CD14-positive monocyte (primary cell): ENCODE results near the gene LASP1NB.

ENCODE experiments used
- DNase-seq, 3 donors: peaks; one replicate each; pipeline ENCODE4 v3.0.0-alpha.2; 2011 to 2022
- H2AFZ ChIP-seq: 2 replicates; pipeline ENCODE4 v1.6.0; 2012; ENCODE audit warnings: mild to moderate bottlenecking, low read depth, low read length, inconsistent platforms; ENCODE audit not compliant: insufficient read depth, poor library complexity, severe bottlenecking
- H3K27ac ChIP-seq, 2 donors: 1 replicate in 1 of 2; 2 replicates in 1 of 2; pipeline ENCODE4 v1.5.1; 2012 to 2013; ENCODE audit warnings: low read length in 2 of 2, control low read depth in 1 of 2, inconsistent platforms in 1 of 2, low read depth in 1 of 2, mild to moderate bottlenecking in 1 of 2
- H3K27me3 ChIP-seq, 2 donors: one replicate each; pipeline versions ENCODE4 v1.6.0 to v1.6.1; 2011 to 2013; ENCODE audit warnings: low read length in 2 of 2; ENCODE audit not compliant: control insufficient read depth in 2 of 2, insufficient read depth in 2 of 2
- H3K36me3 ChIP-seq, 2 donors: replicated peaks in 1 of 2; 1 replicate in 1 of 2; 2 replicates in 1 of 2; pipeline versions ENCODE4 v1.5.1 to v1.6.1; 2012 to 2013; ENCODE audit warnings: low read length in 2 of 2, control low read depth in 1 of 2, inconsistent platforms in 1 of 2, mild to moderate bottlenecking in 1 of 2; ENCODE audit not compliant: insufficient read depth in 2 of 2, control insufficient read depth in 1 of 2
- H3K4me1 ChIP-seq, 2 donors: 1 replicate in 1 of 2; 2 replicates in 1 of 2; pipeline versions ENCODE4 v1.5.1 to v1.6.1; 2012 to 2013; ENCODE audit warnings: low read length in 2 of 2, control low read depth in 1 of 2, inconsistent platforms in 1 of 2, mild to moderate bottlenecking in 1 of 2, moderate library complexity in 1 of 2; ENCODE audit not compliant: insufficient read depth in 2 of 2, control insufficient read depth in 1 of 2
- H3K4me2 ChIP-seq: replicated peaks from 2 replicates; pipeline ENCODE3; 2012; ENCODE audit warnings: low read length, moderate library complexity, mild to moderate bottlenecking; ENCODE audit not compliant: poor library complexity, severe bottlenecking; ENCODE audit errors: extremely low read depth
- H3K4me3 ChIP-seq, 3 experiments: fragments of 200-600 bp in 1 of 3; sonication (generic) in 1 of 3; replicated peaks in 1 of 3; 1 replicate in 2 of 3; 2 replicates in 1 of 3; pipeline ENCODE4 v1.5.1; 2011 to 2013; ENCODE audit warnings: low read length in 3 of 3, mild to moderate bottlenecking in 3 of 3, control low read depth in 2 of 3, low read depth in 2 of 3, inconsistent platforms in 1 of 3, moderate library complexity in 1 of 3
- H3K79me2 ChIP-seq: 2 replicates; pipeline ENCODE4 v1.6.0; 2012; ENCODE audit warnings: mild to moderate bottlenecking, control low read depth, inconsistent platforms, low read length, moderate library complexity; ENCODE audit not compliant: insufficient read depth
- H3K9ac ChIP-seq: 2 replicates; pipeline ENCODE4 v1.6.0; 2017; ENCODE audit warnings: low read length, mild to moderate bottlenecking; ENCODE audit not compliant: insufficient read depth, poor library complexity, severe bottlenecking
- H3K9me3 ChIP-seq, 2 donors: replicated peaks in 1 of 2; 1 replicate in 1 of 2; 2 replicates in 1 of 2; pipeline versions ENCODE4 v1.5.1 to v1.6.1; 2012 to 2013; ENCODE audit warnings: low read length in 2 of 2, control low read depth in 1 of 2; ENCODE audit not compliant: control insufficient read depth in 1 of 2, insufficient read depth in 1 of 2
- H4K20me1 ChIP-seq: 2 replicates; pipeline ENCODE4 v1.6.0; 2012; ENCODE audit warnings: mild to moderate bottlenecking, low read length, control low read depth, moderate library complexity; ENCODE audit not compliant: insufficient read depth
- H3K27ac Mint-ChIP-seq, 7 donors: one replicate each; pipeline ENCODE4 v1.8.0; 2020; ENCODE audit warnings: mild to moderate bottlenecking in 7 of 7, mixed read lengths in 7 of 7, moderate library complexity in 6 of 7, inconsistent platforms in 2 of 7
- H3K27me3 Mint-ChIP-seq, 3 donors: one replicate each; pipeline ENCODE4 v1.8.0; 2021 to 2022; ENCODE audit warnings: low read depth in 3 of 3, mild to moderate bottlenecking in 3 of 3, mixed read lengths in 3 of 3, moderate library complexity in 3 of 3, inconsistent platforms in 1 of 3
- H3K36me3 Mint-ChIP-seq, 2 donors: one replicate each; pipeline ENCODE4 v1.8.0; 2020; ENCODE audit warnings: mixed read lengths in 2 of 2, inconsistent platforms in 1 of 2, mild to moderate bottlenecking in 1 of 2
- H3K4me1 Mint-ChIP-seq: one replicate; pipeline ENCODE4 v1.8.0; 2020; ENCODE audit warnings: mild to moderate bottlenecking, mixed read lengths
- H3K4me3 Mint-ChIP-seq, 2 donors: one replicate each; pipeline ENCODE4 v1.8.0; 2020; ENCODE audit warnings: mild to moderate bottlenecking in 2 of 2, mixed read lengths in 2 of 2, moderate library complexity in 1 of 2
- H3K9me3 Mint-ChIP-seq, 7 donors: one replicate each; pipeline ENCODE4 v1.8.0; 2020 to 2022; ENCODE audit warnings: mixed read lengths in 7 of 7, mild to moderate bottlenecking in 6 of 7, moderate library complexity in 6 of 7, inconsistent platforms in 2 of 7
- WGBS: methylation state at CpG from one replicate; pipeline ENCODE4 v1.1.5; 2013; ENCODE audit warnings: missing lambda C conversion rate; ENCODE audit not compliant: insufficient coverage; 5-methylcytosine and 5-hydroxymethylcytosine counted together
- intact Hi-C, 2 donors: fragments of 100-400 bp; cut with micrococcal nuclease; formaldehyde crosslinking; loops; one replicate each; pipeline versions ENCODE4 v1.15.0 to v1.15.1; 2023
- TF ChIP-seq, protein P1 (sequence below): fragments of 200-600 bp; IDR thresholded peaks from one replicate; pipeline ENCODE4 v1.8.0; 2022; ENCODE audit warnings: antibody characterized with exemption, mild to moderate bottlenecking

Gene LASP1NB

DNA sequence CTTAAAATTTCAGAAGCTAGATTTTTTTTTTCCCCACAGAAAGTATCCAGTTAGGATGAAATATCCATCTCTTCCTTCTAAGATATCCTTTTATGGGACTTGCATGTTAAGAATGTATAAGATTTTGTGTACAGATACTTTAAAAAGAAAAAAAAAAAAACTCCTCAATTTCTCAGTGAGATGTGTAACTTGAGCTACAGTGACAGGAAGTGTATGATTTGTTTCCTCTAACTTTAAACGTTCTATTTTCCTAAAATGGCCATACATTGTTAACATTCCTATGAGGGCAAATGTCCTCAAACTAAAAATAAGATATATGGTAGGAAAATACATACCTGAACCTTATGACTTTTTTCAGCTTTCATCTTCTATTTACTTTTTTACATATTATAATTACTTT, 32.9 kb downstream of the LASP1NB start:
- H2AFZ ChIP-seq = no peak overlapping the region
- WGBS = no CpG with 5 or more reads among the region's 1 CpG

DNA sequence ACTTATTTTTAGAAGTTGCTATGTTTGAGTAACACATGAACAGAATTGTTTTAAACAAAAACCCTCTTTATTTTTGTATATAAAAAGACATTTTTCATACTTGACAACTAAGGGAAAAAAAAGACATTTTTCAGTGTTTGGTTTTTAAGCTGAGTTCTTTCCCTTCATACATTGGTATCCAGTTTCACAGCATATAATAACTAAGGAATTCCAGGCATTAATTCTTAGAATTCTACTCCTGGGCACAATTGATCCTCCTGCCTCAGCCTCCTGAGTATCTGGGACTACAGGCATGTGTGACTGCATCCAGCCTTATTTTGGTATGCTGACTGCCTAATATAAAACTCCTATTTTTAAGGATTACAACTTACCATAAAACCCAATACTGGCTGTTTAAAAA, 33.3 kb downstream of the LASP1NB start:
- Mint-ChIP-seq H3K4me1 (no peaks in the 10 kb centered on the region), H3K27ac (no peak overlapping the region), H3K9me3 (no peaks in the 10 kb centered on the region), H3K27me3 (peaks cover 2 to 9% (median 8%) of the 10 kb centered on the region in 3 donors), H3K4me3 (no peak overlapping the region), H3K36me3 (no peaks in the 10 kb centered on the region)
- Histone ChIP-seq H3K4me2 (no peak overlapping the region), H3K27ac (no peak overlapping the region), H3K27me3 (no peaks in the 10 kb centered on the region), H3K4me1 (no peaks in the 10 kb centered on the region), H4K20me1 (no peaks in the 10 kb centered on the region), H3K9ac (no peak overlapping the region), H3K4me3 (no peak overlapping the region), H2AFZ (no peak overlapping the region), H3K36me3 (no peaks in the 10 kb centered on the region), H3K9me3 (no peaks in the 10 kb centered on the region), H3K79me2 (no peaks in the 10 kb centered on the region)
- TF ChIP-seq, protein P1, sequence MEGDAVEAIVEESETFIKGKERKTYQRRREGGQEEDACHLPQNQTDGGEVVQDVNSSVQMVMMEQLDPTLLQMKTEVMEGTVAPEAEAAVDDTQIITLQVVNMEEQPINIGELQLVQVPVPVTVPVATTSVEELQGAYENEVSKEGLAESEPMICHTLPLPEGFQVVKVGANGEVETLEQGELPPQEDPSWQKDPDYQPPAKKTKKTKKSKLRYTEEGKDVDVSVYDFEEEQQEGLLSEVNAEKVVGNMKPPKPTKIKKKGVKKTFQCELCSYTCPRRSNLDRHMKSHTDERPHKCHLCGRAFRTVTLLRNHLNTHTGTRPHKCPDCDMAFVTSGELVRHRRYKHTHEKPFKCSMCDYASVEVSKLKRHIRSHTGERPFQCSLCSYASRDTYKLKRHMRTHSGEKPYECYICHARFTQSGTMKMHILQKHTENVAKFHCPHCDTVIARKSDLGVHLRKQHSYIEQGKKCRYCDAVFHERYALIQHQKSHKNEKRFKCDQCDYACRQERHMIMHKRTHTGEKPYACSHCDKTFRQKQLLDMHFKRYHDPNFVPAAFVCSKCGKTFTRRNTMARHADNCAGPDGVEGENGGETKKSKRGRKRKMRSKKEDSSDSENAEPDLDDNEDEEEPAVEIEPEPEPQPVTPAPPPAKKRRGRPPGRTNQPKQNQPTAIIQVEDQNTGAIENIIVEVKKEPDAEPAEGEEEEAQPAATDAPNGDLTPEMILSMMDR = no peak
- intact Hi-C loops = no loop called here
- DNase-seq = no peak

More for the DNA sequence above, 32.9 kb downstream of the LASP1NB start:
- Mint-ChIP-seq H3K36me3 (no peaks in the 10 kb centered on the region), H3K27me3 (peaks cover 2 to 8% (median 8%) of the 10 kb centered on the region in 3 donors), H3K4me3 (no peak overlapping the region), H3K27ac (no peak overlapping the region), H3K4me1 (no peaks in the 10 kb centered on the region), H3K9me3 (no peaks in the 10 kb centered on the region)
- TF ChIP-seq, protein P1 = no peak
- intact Hi-C loops = no loop called here
- H3K9me3 ChIP-seq = no peaks in the 10 kb centered on the region
- no peaks in the 10 kb centered on the region for H3K4me1 ChIP-seq
- no peak for DNase-seq
- H3K4me3 ChIP-seq = no peak overlapping the region
- no peaks in the 10 kb centered on the region for H3K36me3 ChIP-seq
- no peak overlapping the region for H3K27ac ChIP-seq
- no peaks in the 10 kb centered on the region for H3K27me3 ChIP-seq
- no peaks in the 10 kb centered on the region for H3K79me2 ChIP-seq
- no peaks in the 10 kb centered on the region for H4K20me1 ChIP-seq
- no peak overlapping the region for H3K9ac ChIP-seq
- H3K4me2 ChIP-seq = no peak overlapping the region
